HEK293 (cell line): ENCODE measurements around the gene PDLIM4.

ENCODE experiments used
- CTCF ChIP-seq: fragments of 450-650 bp; formaldehyde crosslinking; IDR thresholded peaks from 2 replicates; pipeline ENCODE4 v1.5.1; 2016; ENCODE audit warnings: missing biosample characterization, missing genetic modification characterization
- TCF7L2 ChIP-seq: IDR thresholded peaks from 2 replicates; pipeline ENCODE4 v1.6.1; 2011; ENCODE audit warnings: low read depth, mild to moderate bottlenecking, inconsistent platforms, low read length, moderate library complexity, borderline replicate concordance
- YY1 ChIP-seq: fragments of 450-650 bp; formaldehyde crosslinking; IDR thresholded peaks from 2 replicates; pipeline ENCODE4 v1.5.1; 2018; ENCODE audit warnings: missing biosample characterization, missing genetic modification characterization
- ZBTB1 ChIP-seq: fragments of 450-650 bp; formaldehyde crosslinking; IDR thresholded peaks from 2 replicates; pipeline ENCODE4 v1.5.1; 2016; ENCODE audit warnings: missing biosample characterization, missing genetic modification characterization
- ZBTB26 ChIP-seq: fragments of 450-650 bp; formaldehyde crosslinking; optimal IDR thresholded peaks from 2 replicates; pipeline ENCODE3; 2016; ENCODE audit warnings: missing biosample characterization, mild to moderate bottlenecking, missing genetic modification characterization
- ZNF266 ChIP-seq: fragments of 450-650 bp; formaldehyde crosslinking; IDR thresholded peaks from 2 replicates; pipeline ENCODE4 v1.5.1; 2016; ENCODE audit warnings: missing biosample characterization, missing genetic modification characterization, low read depth
- ZNF302 ChIP-seq: fragments of 450-650 bp; formaldehyde crosslinking; IDR thresholded peaks from 2 replicates; pipeline ENCODE4 v1.5.1; 2016; ENCODE audit warnings: missing biosample characterization, missing genetic modification characterization, low read depth
- ZNF571 ChIP-seq: fragments of 450-650 bp; formaldehyde crosslinking; IDR thresholded peaks from 2 replicates; pipeline ENCODE4 v1.5.0; 2017; ENCODE audit warnings: missing biosample characterization, missing genetic modification characterization
- ZNF837 ChIP-seq: fragments of 450-650 bp; formaldehyde crosslinking; IDR thresholded peaks from 2 replicates; pipeline ENCODE4 v1.5.1; 2016; ENCODE audit warnings: missing biosample characterization, missing genetic modification characterization

GRCh38 chr5:132281856-132282614 lies 24.5 kb downstream of the PDLIM4 start:
- TF ChIP-seq ZNF571 (tag by site-specific recombination) (no peak), ZNF266 (tag by site-specific recombination) (no peak), CTCF (no peak), YY1 (no peak), ZBTB1 (no peak), ZBTB26 (tag by site-specific recombination) (no peak), ZNF837 (tag by site-specific recombination) (no peak), ZNF302 (tag by site-specific recombination) (no peak), TCF7L2 (no peak)
